GM18909 (cell line): Measurements from ENCODE around the gene TXNL4A.

Experiments
- ATAC-seq: cut with Tn5 transposase; IDR thresholded peaks from one replicate; pipeline ENCODE4 v1.9.1; 2021; ENCODE audit warnings: mild to moderate bottlenecking; ENCODE audit not compliant: unreplicated experiment, poor library complexity

TXNL4A gene

GRCh38 chr18:79939096-79939495, 49.3 kb downstream of the TXNL4A start:
- no peak for ATAC-seq

DNA sequence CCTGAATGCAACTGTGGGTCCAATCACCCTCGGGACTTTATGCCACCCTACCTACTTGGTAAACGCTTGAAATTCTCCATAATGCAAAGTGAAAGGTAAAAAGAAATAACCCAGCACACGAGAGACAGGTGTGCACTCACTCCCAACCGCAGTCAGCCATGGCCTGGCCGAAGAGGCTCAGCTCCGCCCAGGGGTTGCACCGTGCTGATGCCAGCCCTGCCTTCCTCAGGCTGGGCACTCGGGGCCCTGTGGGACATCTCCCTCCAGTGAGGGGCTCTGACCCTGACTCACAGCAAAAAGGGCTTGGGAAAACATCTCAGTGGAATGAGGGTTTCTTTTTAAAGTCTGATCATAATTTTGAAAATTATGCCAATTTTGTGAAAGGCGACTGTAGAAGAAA, 50.2 kb downstream of the TXNL4A start:
- no peak for ATAC-seq

GRCh38 chr18:79937103-79937860, 51.1 kb downstream of the TXNL4A start:
- no peak for ATAC-seq

- no peak for ATAC-seq
Observed at GRCh38 chr18:79936641-79937040, 51.7 kb downstream of the TXNL4A start.

DNA sequence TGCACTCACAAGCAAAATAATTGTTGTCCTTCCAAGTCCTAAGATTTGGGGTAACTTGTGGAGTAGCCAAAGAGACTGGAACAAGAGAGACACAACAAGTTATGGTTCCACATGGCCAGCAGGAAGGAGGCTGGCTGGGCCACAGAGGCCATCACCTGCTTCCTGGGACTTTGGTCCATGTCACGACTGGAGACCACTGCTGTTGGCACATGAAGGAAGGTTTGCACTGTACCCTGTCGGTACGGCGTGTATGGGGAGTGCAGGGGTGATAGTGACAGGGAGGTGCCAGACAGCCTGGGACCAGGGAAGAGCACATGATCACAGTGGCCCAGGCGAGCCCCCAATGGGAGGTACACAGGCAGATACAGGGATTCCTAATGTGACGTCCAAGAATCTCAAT, 52.4 kb downstream of the TXNL4A start:
- no peak for ATAC-seq

GRCh38 chr18:79935499-79935898, 52.9 kb downstream of the TXNL4A start:
- no peak for ATAC-seq

GRCh38 chr18:79935098-79935480, 53.3 kb downstream of the TXNL4A start:
- no peak for ATAC-seq

DNA sequence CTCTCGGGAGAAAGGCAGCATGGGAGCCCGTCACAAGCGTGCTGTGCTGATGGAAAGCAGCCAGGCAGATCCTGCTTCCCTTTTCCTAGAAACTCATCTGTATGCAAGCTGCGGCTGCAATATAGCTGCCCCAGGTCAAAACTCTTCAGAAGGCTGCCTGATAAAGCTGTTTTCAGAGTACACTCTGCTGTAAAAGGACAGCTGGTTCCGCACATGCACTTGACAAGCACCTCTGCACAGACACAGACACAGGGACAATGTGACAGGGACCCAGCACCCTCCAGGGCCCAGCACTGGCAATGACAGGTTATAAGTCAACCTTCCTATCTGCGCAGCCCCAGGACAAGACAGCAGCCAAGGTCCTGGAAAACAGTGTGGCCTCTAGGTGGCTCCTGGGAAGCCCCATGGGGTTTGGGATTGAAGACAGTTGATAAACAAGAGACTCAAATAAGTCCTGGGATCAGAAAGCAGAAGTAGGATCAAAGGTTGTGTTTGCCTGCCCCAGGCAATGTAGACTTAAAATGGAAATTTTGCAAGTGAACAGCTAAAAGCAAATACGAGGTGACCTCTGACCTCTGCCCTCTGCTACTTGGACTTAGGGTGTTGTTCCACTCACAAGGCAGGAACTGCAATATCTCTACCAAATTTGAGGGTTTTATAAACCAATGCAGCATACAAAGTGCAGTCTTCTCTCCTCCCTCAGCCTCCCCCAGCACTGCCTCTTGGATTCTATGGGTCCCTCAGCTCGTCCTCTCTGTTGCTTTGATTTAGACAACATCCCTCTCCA, 53.9 kb downstream of the TXNL4A start:
- no peak for ATAC-seq

DNA sequence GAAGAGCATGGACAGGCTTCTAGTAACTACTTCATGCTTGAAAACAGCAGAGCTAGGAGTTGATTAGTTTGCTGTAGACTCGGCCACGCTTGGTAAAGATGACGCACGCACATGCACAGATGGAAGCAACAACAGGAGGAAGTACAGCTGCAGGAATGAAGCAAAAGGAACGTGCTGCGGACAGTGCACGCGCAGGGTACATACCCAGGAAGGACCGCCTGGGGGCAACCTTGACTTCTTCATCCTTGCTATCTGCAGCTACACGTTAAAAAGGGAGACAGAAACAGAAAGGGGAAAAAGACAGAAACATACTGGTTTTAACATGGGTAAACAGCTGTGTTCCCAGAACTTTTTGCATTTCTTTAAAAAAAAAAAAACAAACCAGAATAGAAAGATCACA, 54.6 kb downstream of the TXNL4A start:
- no peak for ATAC-seq

DNA sequence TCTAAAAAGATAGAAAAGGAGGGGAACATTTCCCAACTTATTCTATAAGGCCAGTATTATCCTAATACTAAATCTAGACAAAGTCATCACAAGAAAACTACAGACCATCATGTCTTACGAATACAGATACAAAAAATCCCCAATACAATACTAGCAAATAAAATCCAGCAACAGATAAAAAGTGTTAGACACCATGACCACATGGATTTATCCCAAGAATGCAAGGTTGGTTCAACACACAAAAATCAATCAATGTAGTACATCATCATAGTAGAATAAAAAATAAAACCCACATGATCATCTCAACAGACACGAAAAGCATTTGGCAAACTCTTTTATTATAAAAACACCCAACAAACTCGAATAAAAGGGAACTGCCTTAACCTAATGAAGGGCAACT, 55.5 kb downstream of the TXNL4A start:
- no peak for ATAC-seq

DNA sequence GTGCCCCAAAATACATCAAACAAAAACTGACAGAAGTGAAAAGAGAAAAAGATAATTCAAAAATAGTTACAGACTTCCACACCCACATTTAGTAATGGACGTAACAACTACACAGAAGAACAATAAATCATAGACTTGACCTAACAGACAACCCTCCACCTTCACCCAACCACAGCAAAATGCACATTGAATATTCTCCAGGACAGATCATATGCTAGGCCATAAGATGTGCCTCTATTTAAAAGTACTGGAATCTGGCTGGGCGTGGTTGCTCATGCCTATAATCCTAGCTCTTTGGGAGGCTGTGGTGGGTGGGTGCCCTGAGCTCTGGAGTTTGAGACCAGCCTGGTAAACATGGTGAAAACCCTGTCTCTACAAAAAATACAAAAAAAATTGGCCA, 56.9 kb downstream of the TXNL4A start:
- no peak for ATAC-seq

DNA sequence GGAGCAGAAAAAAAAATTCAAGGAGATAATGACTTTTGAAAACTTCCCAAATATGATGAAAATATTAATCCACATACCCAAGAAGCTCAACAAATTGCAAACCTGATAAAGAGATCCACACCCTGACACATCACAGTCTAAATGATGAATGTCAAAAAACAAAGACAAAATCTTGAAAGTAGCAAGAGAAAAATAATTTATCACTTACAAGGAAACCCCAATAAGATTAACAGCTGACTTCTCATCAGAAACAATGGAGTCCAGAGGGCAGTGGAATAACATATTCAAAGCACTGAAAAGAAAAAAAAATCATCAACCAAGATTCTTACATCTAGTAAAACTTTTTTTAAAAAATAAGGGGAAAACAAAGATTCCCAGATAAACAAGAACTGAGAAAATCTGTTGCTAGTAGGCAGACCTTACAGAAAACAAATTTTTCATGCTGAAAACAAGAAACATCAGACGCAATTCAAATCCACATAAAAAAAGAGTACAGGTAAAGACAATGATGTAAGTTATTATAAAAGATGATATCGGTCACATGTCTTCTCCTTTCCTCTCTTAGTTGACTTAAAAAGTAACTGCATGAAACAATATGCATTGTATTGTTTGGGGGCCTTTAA, 58.2 kb downstream of the TXNL4A start:
- no peak for ATAC-seq

GRCh38 chr18:79928563-79928960, 59.8 kb downstream of the TXNL4A start:
- no peak for ATAC-seq

- ATAC-seq = no peak
Observed at GRCh38 chr18:79927607-79928562, 60.5 kb downstream of the TXNL4A start.

DNA sequence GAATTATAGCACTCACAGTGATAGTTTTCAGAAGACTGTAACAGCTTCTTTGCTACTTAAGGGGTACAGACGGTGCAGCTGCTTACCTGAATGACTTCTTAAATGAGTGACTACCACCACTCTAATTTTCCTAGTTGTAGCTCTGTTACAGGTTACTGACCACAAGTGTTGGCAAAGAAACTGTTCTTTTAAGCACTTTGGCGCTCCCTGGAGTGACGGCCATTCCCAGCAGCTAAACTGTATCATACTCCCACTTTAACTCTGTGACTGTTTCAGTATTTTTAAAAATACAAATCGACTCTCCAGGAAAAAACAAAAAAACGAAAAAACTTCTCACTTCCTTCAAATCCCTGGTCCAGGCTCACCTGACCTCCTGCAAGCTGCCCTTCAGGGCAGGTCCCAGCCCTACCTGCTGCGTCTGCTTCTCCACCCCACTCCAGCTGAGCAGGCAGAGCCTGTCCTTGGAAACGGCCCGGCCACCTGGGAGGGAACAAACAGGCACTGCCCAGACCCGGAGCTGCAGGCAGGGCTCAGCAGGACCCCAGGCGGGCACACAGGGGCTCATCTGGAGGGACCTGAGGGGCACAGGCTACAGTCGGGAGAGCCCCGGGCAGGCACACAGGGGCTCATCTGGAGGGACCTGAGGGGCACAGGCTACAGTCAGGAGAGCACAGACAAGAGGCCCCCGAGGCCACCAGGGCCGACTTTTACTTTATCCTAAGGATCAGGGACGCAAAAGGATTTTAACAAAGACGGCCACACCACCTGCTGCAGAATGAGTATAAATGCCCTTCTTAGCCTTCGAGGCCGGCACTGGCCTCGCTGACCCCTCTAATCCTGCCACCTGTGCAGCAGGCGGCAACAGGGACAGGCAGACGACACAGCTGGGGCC, 61.4 kb downstream of the TXNL4A start:
- ATAC-seq = no peak

DNA sequence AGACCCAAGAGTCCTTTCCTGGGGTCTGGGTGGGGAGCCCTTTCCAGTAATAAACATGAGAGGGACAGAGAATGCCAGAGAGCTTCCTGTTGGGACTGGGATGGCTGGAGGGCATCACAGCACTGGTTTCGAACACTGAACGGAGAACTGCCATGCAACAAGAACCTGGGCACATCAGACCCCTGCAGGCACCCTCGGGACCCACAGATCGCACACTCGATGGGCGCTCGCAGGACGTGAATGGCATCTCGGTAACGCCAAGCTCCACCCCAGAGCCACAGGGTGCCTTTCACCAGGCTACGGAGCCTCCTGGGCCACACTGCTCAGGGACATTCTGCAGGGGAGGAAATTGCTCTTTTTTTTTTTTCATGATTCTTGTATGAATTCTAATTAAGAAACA, 62.1 kb downstream of the TXNL4A start:
- no peak for ATAC-seq

DNA sequence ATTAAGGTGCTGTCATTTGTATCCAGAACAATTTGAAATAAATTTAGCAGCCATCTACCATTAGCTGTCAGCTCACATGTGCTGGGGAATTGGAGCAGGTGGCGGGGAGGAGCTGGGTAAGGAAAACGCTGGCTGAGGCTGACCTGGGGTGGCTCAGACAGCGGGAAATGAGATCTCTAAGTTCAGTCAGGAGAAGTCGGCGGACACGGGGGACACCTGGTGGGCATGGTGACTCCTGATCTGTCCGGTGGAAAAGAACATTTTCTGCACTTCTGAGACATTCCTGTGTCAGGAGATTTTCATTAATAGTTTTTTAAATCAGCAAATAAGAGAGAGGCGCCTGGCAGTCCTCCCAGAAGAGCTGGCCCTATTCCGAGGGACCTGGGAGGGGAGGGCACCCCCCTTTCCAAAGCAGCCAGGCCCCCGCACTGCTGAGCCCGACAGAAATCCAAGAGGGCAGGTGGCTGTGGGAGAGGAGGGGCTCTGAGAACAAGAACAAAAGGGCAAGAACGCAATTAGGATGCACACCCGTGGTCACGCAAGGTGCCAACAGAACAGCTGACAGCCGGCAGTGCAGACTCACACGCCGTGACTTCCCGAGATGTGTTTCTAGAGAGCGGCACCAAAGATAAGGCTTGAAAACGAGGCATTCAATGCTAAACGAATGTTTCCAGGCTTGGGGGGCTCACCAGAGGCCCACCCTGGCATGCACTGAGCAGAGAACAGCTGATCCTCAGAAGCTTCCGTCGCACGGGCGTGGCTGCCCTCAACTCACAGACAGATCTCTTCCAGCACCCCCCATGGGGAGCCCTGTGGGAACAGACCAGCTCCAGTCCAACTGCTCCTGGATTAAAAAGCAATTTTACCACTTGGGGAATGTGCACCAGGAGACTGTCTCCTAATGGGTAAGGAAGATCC, 63.3 kb downstream of the TXNL4A start:
- ATAC-seq = no peak

DNA sequence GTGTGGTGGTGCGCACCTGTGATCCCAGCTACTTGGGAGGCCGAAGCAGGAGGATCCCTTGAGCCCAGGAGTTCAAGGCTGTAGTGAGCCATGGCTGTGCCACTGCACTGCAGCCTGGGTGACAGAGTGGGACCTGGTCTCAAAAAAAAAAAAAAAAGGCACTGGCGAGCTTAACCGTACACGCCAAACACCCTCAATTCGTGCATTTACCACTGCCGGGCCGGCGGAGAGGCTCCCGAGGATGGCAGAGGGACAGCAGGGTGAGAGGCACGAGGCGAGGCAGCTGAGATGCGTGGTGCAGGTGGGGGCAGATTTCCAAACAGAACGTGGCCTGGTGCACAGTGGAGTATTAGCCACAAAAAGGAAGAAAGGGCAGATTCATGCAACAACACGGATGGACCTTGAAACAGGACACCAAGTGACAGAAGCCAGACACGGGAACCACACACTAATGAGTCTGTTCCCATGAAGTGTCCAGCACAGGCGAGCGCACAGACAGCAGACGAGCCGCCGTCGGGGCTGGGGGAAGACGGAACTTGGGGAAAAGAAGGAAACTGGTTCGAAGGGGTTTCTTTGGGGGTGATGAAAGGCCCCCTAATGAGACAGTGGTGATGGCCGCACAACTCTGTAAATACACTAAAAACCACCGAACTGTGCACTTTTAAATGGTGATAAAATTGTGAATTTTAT, 64.3 kb downstream of the TXNL4A start:
- no peak for ATAC-seq
